ENCODE data around the gene CRIP1. TPM values are rescaled to one million over a fixed set of nuclear protein-coding genes. Genes with fewer than 3 reads are reported as not detected.

The CRIP1 gene
- total and polyA plus RNA-seq, 10 of the 15 experiments (the other 5 are each of a cell fraction or from before 2014, with no cell fraction given): 66.8 to 259 (median 154) TPM

- Histone ChIP-seq H3K4me1 (ENCODE audit: control insufficient read depth, insufficient read depth, low read length) (no peaks in the 10 kb centered on the region), H2AFZ (ENCODE audit: control insufficient read depth, low read depth, low read length) (no peak overlapping the region), H3K9ac (ENCODE audit: control insufficient read depth, insufficient read depth, low read length) (no peak overlapping the region), H3K36me3 (ENCODE audit: control insufficient read depth in 2 of 2, insufficient read depth in 2 of 2, low read length in 1 of 2) (peaks cover 0 to 28% of the 10 kb centered on the region in 2 experiments; a peak in 3 of 4 replicates), H3K4me3 (no peak overlapping the region), H3K27ac (ENCODE audit: control insufficient read depth, insufficient read depth) (no peak overlapping the region), H3K9me3 (replicated peaks; ENCODE audit: control insufficient read depth, insufficient read depth, low read length) (no peaks in the 10 kb centered on the region), H3K79me2 (ENCODE audit: control insufficient read depth, insufficient read depth, low read length) (no peaks in the 10 kb centered on the region), H4K20me1 (ENCODE audit: control insufficient read depth, insufficient read depth) (no peaks in the 10 kb centered on the region), H3K4me2 (ENCODE audit: control insufficient read depth, insufficient read depth) (no peak overlapping the region), H3K27me3 (replicated peaks in 1 of 2; ENCODE audit: control insufficient read depth in 2 of 2, insufficient read depth in 2 of 2, low read length in 1 of 2) (no peaks in the 10 kb centered on the region)
- FAIRE-seq: no peak
- CTCF ChIA-PET: no interaction called here
- BruUV-seq (replicated peaks): no TSS peak
- TF ChIP-seq WRNIP1 (IDR thresholded peaks at IDR 0.05; ENCODE audit: borderline replicate concordance, low read depth, low read length) (no peak), SUZ12 (IDR thresholded peaks at IDR 0.05; ENCODE audit: unreplicated experiment) (no peak), ZNF274 (IDR thresholded peaks at IDR 0.05; ENCODE audit: insufficient read depth, insufficient read length) (no peak), STAT3 (IDR thresholded peaks at IDR 0.05; ENCODE audit: low read depth, low read length) (no peak), TCF3 (IDR thresholded peaks at IDR 0.05; ENCODE audit: borderline replicate concordance, insufficient read depth, low read depth, low read length) (no peak), FOXK2 (IDR thresholded peaks at IDR 0.05) (no peak), FOS (IDR thresholded peaks at IDR 0.05; ENCODE audit: borderline replicate concordance, extremely low read depth, insufficient read length) (no peak), KLF5 (IDR thresholded peaks at IDR 0.05; ENCODE audit: partially characterized antibody) (no peak), E2F8 (IDR thresholded peaks at IDR 0.05; ENCODE audit: low read depth, partially characterized antibody) (no peak), POLR2AphosphoS2 (IDR thresholded peaks at IDR 0.05; ENCODE audit: low read depth, low read length) (no peak)
- ATAC-seq: no peak
- RAD21 ChIA-PET (ENCODE audit: unreplicated experiment): no interaction called here
- no peak for DNase-seq (ENCODE audit: low read depth, low spot score)
- POLR2A ChIA-PET: interaction anchor here (0.6 kb wide), 1 partner anchor 54 kb away, joined by 7 read pairs; no protein-coding TSS in a partner anchor
- SMC1A ChIA-PET (ENCODE audit: uncharacterized antibody, unreplicated experiment): no interaction called here
- WGBS (ENCODE audit: insufficient coverage, insufficient replicate concordance, low lambda C conversion rate, missing lambda C conversion rate): 70% methylated on average over 20 of the region's 20 CpGs
- intact Hi-C loops (cut with micrococcal nuclease; ENCODE audit: unreplicated experiment): no loop called here
- in situ Hi-C loops (cut with MboI): no loop called here
Measured at GRCh38 chr14:105465209-105466031, 21.3 kb upstream of the CRIP1 start.

Measured in GM12878 (cell line).